Mesendoderm (in vitro differentiated cells): ENCODE measurements around the gene PRKAR1A. TPM values are rescaled to one million over a fixed set of nuclear protein-coding genes. Genes with fewer than 3 reads are reported as not detected.

ENCODE experiments used
- DNase-seq: peaks from one replicate; pipeline ENCODE4 v3.0.0; 2013
- H2AK5ac ChIP-seq: 2 replicates; pipeline ENCODE4 v1.6.1; 2013; ENCODE audit warnings: low read length, inconsistent platforms
- H2BK120ac ChIP-seq: 2 replicates; pipeline ENCODE4 v1.6.1; 2013; ENCODE audit warnings: low read depth, mild to moderate bottlenecking, low read length, moderate library complexity, mixed read lengths
- H2BK15ac ChIP-seq: replicated peaks from 2 replicates; pipeline ENCODE4 v1.6.1; 2013; ENCODE audit warnings: low read depth, mild to moderate bottlenecking, moderate library complexity
- H2BK5ac ChIP-seq: 2 replicates; pipeline ENCODE4 v1.6.1; 2013; ENCODE audit warnings: low read length, inconsistent platforms
- H3K18ac ChIP-seq: 2 replicates; pipeline ENCODE4 v1.6.1; 2013; ENCODE audit warnings: mild to moderate bottlenecking, low read length, mixed read lengths
- H3K23ac ChIP-seq: one replicate; pipeline ENCODE4 v1.6.1; 2013; ENCODE audit warnings: low read length
- H3K27ac ChIP-seq: 2 replicates; pipeline ENCODE4 v1.5.1; 2013; ENCODE audit warnings: low read depth, mild to moderate bottlenecking, inconsistent platforms, low read length, moderate library complexity
- H3K27me3 ChIP-seq: 2 replicates; pipeline ENCODE4 v1.6.1; 2013; ENCODE audit warnings: low read length, control low read depth, mild to moderate bottlenecking, inconsistent platforms; ENCODE audit not compliant: insufficient read depth, poor library complexity
- H3K36me3 ChIP-seq: 2 replicates; pipeline ENCODE4 v1.6.1; 2013; ENCODE audit warnings: low read length, inconsistent platforms; ENCODE audit not compliant: control insufficient read depth, insufficient read depth
- H3K4ac ChIP-seq: one replicate; pipeline ENCODE4 v1.6.1; 2013; ENCODE audit warnings: low read depth, mild to moderate bottlenecking, low read length, moderate library complexity
- H3K4me1 ChIP-seq: 2 replicates; pipeline ENCODE4 v1.6.1; 2013; ENCODE audit warnings: low read depth, low read length, inconsistent platforms; ENCODE audit not compliant: control insufficient read depth
- H3K4me2 ChIP-seq: 2 replicates; pipeline ENCODE4 v1.6.1; 2013; ENCODE audit warnings: low read length
- H3K4me3 ChIP-seq: 2 replicates; pipeline ENCODE4 v1.5.1; 2013; ENCODE audit warnings: mild to moderate bottlenecking, low read length
- H3K56ac ChIP-seq: one replicate; pipeline ENCODE4 v1.6.1; 2013; ENCODE audit warnings: low read length
- H3K79me1 ChIP-seq: 2 replicates; pipeline ENCODE4 v1.6.1; 2013; ENCODE audit warnings: low read length, inconsistent platforms
- H3K79me2 ChIP-seq: 2 replicates; pipeline ENCODE4 v1.6.1; 2013; ENCODE audit warnings: mild to moderate bottlenecking, low read length; ENCODE audit not compliant: control insufficient read depth, insufficient read depth
- H3K9ac ChIP-seq: 2 replicates; pipeline ENCODE4 v1.6.1; 2013; ENCODE audit warnings: low read length, inconsistent platforms
- H4K5ac ChIP-seq: one replicate; pipeline ENCODE4 v1.6.1; 2013; ENCODE audit warnings: low read length
- H4K8ac ChIP-seq: one replicate; pipeline ENCODE4 v1.6.1; 2013; ENCODE audit warnings: low read depth, mild to moderate bottlenecking, control low read depth, low read length, moderate library complexity
- WGBS: extraction: QIAGEN DNeasy Blood & Tissue Kit; methylation state at CpG from one replicate; pipeline ENCODE4 v1.1.7; 2013; ENCODE audit warnings: low lambda C conversion rate, missing lambda C conversion rate; ENCODE audit not compliant: insufficient coverage; ENCODE audit errors: extremely low coverage; 5-methylcytosine and 5-hydroxymethylcytosine counted together
- polyA plus RNA-seq, 2 experiments: library from polyadenylated mRNA; stranded (reverse); fragments of 200-250 nt; gene quantifications; one replicate each; pipeline ENCODE4 v1.2.3, GENCODE V29; 2013

Gene PRKAR1A
- polyA plus RNA-seq (2013, experiment 1 of 2) = 91.6 TPM
- 93.2 TPM for polyA plus RNA-seq (2013, experiment 2 of 2)

DNA sequence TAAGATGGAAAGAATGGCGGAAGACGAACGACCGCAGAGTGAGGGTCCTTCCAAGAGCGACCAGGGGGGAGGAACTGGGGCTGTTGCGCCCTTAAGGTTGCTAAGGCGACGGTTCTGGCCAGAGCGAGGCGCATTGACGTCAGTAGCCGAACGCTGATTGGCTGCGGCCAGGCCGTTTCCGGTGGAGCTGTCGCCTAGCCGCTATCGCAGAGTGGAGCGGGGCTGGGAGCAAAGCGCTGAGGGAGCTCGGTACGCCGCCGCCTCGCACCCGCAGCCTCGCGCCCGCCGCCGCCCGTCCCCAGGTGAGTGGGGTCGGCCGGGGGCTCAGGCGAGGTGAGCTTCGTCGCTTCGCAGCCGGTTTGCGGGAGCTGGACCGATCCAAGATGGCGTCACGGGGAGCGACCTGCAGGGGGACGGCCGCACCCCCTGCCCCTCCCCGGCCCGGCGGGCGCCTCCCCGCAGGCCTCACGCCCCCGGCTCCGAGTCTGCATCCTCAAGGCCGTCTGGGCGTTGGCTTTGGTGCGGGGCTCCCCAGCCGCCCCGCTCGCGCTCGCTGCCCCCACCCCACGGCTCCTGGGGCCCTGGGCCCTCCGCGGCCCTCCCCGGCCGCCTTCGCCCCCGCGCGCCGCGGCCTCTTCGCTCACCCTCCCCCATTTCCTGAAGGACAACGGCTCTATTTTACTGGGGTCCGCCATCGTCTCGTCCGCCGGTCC lies at the start of gene PRKAR1A:
Gene PRKAR1A, plus strand, starts transcription at position 184 of the 713 bp plus-strand sequence. CDS start 2,970 bp downstream, outside the sequence.
- Histone ChIP-seq H2BK120ac (no peak within 1 kb of the TSS), H2AK5ac (no peak within 1 kb of the TSS), H3K79me1 (peaks cover 4% of the 10 kb centered on the region), H2BK15ac (no peak within 1 kb of the TSS), H4K8ac (no peak within 1 kb of the TSS), H3K4me2 (peak within 1 kb of the TSS; percentile 69), H3K4me3 (peak within 1 kb of the TSS; percentile 88), H3K27ac (peak within 1 kb of the TSS; percentile 81), H3K36me3 (peaks cover 1% of the 10 kb centered on the region), H3K4ac (peak within 1 kb of the TSS; percentile 79), H3K56ac (peak within 1 kb of the TSS; percentile 95), H3K79me2 (peaks cover 30% of the 10 kb centered on the region), H3K27me3 (no peaks in the 10 kb centered on the region), H4K5ac (no peak within 1 kb of the TSS), H2BK5ac (peak within 1 kb of the TSS; percentile 77), H3K9ac (peak within 1 kb of the TSS; percentile 93), H3K23ac (no peak within 1 kb of the TSS), H3K4me1 (no peaks in the 10 kb centered on the region), H3K18ac (peak within 1 kb of the TSS; percentile 82)
- WGBS = no CpG with 5 or more reads among the region's 81 CpGs
- peak; percentile 98 for DNase-seq

DNA sequence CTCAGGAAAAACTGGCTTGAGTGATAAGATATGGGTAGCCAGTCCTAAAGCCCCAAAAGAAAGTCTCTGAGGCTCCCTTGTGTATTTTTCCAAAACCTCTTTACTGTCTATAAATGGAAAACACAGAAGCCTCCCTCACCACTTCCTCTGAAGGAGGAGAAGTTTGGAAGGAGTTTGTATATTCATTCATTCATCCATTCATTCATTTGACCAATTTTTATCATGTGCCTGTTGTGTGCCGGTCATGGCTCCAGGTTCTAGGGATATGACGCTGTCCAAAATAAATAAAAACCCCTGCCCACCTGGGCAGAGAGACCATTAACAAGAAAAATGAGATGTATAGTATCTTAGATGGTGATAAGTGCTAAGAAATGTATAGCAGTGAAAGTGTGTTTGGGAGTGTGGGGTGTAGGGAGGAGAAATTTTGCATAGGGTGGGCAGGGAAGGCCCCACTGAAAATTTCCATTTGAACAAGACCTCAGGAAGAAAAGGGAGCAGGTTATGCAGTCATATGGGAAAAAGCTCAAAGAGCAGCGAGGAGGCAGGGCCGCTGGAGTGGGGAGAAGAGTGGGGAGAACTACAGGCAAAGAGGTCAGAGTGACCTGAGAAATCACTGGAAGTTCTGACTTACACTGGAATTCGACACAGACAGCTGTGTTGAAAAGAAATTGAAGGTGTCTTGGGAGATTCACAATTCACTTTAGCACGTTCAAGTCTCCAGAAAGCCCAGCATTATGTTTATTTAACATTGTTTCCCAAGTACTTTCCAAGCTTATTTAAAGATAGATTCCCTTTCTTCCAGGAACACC lies 48.8 kb upstream of the PRKAR1A start:
- no CpG with 5 or more reads among the region's 6 CpGs for WGBS
- no peaks in the 10 kb centered on the region for H3K79me1 ChIP-seq
- H3K27me3 ChIP-seq = no peaks in the 10 kb centered on the region
- no peak overlapping the region for H3K18ac ChIP-seq
- H3K4me1 ChIP-seq = peaks cover 2% of the 10 kb centered on the region
- no peak overlapping the region for H3K4ac ChIP-seq
- no peak overlapping the region for H3K23ac ChIP-seq
- H2BK5ac ChIP-seq = no peak overlapping the region
- H2BK120ac ChIP-seq = no peak overlapping the region
- no peak overlapping the region for H4K5ac ChIP-seq
- no peak for DNase-seq
- no peak overlapping the region for H3K27ac ChIP-seq
- H3K4me2 ChIP-seq = no peak overlapping the region
- H3K79me2 ChIP-seq = no peaks in the 10 kb centered on the region
- H3K56ac ChIP-seq = no peak overlapping the region
- H3K9ac ChIP-seq = no peak overlapping the region
- H2AK5ac ChIP-seq = no peak overlapping the region
- no peak overlapping the region for H3K4me3 ChIP-seq
- H3K36me3 ChIP-seq = no peaks in the 10 kb centered on the region
- H4K8ac ChIP-seq = no peak overlapping the region
- no peak overlapping the region for H2BK15ac ChIP-seq

DNA sequence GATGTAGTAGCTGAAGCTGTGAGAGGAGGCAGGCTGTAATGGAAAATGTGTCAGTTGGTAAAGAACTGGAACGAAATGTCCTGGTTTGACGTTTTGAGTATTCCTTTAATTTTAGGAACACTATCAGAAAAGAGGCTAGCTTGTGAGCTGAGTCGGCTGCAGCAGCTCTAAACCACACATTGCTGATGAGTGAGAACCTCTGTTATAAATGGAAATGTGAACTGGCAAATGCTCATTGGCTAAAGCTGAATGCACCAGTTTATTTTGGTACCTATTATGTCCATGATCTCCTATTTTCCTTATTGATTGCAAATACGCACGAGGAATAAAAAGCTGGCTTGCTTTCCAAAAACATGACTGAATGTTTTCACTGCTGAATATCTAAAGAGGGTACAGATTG lies 43.9 kb upstream of the PRKAR1A start:
- Histone ChIP-seq H3K56ac (no peak overlapping the region), H2BK5ac (no peak overlapping the region), H3K23ac (no peak overlapping the region), H3K4ac (no peak overlapping the region), H3K36me3 (no peaks in the 10 kb centered on the region), H3K4me2 (no peak overlapping the region), H3K79me2 (no peaks in the 10 kb centered on the region), H3K9ac (no peak overlapping the region), H4K8ac (no peak overlapping the region), H3K27ac (no peak overlapping the region), H3K79me1 (no peaks in the 10 kb centered on the region), H2BK15ac (no peak overlapping the region), H3K18ac (no peak overlapping the region), H2AK5ac (no peak overlapping the region), H4K5ac (no peak overlapping the region), H3K4me1 (no peaks in the 10 kb centered on the region), H2BK120ac (no peak overlapping the region), H3K27me3 (no peaks in the 10 kb centered on the region), H3K4me3 (no peak overlapping the region)
- WGBS = no CpG with 5 or more reads among the region's 5 CpGs
- DNase-seq = no peak

DNA sequence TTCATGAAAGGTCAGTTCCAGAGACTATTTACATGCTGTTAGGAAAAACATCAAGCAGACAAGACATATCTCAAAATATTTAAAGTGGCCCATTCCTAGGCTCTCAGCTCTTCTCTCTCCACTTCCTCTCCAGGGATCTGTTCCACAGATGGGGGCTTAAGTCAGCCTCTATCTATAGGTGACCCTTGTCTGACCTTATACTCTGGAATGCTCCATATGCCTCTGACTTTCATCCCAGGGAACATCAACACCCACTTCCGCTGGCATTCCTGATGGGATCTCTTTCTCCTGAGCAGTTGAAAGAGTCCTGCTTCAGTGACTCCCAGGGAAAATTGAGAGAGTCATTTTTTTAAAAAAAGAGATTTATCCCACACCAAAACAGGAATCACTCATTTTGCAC lies 43.4 kb upstream of the PRKAR1A start:
- H2AK5ac ChIP-seq = no peak overlapping the region
- H3K4me2 ChIP-seq = no peak overlapping the region
- no peak overlapping the region for H3K23ac ChIP-seq
- H2BK5ac ChIP-seq = no peak overlapping the region
- H3K9ac ChIP-seq = no peak overlapping the region
- no peak overlapping the region for H3K4me3 ChIP-seq
- H4K8ac ChIP-seq = no peak overlapping the region
- H3K4me1 ChIP-seq = no peaks in the 10 kb centered on the region
- H3K79me2 ChIP-seq = no peaks in the 10 kb centered on the region
- no CpG with 5 or more reads among the region's 1 CpG for WGBS
- H3K36me3 ChIP-seq = no peaks in the 10 kb centered on the region
- H2BK15ac ChIP-seq = no peak overlapping the region
- H3K4ac ChIP-seq = no peak overlapping the region
- no peak overlapping the region for H3K56ac ChIP-seq
- H3K27ac ChIP-seq = no peak overlapping the region
- no peaks in the 10 kb centered on the region for H3K27me3 ChIP-seq
- no peak overlapping the region for H2BK120ac ChIP-seq
- H3K18ac ChIP-seq = no peak overlapping the region
- H3K79me1 ChIP-seq = no peaks in the 10 kb centered on the region
- DNase-seq = peak; percentile 55
- no peak overlapping the region for H4K5ac ChIP-seq

DNA sequence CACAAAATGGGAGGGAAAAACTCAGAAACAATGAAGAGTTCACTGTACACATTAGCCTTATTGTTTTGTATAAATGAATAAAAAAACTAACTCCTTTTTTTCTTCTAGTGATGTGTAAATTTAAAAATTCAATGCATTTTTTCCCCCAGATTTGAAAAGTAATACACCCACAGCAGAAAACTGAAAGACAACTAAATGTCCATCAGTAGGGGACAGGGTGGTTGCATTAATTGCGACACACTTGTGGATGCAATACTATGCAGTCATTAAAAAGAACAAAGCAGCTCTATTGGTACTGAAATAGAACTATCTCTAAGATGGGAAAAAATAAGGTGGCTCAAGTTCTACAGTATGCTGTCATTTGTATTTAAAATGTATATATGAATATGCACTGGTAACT lies 41.3 kb upstream of the PRKAR1A start:
- WGBS = no CpG with 5 or more reads among the region's 1 CpG

More for the DNA sequence above, 41.3 kb upstream of the PRKAR1A start:
- Histone ChIP-seq H3K56ac (no peak overlapping the region), H3K4me1 (no peaks in the 10 kb centered on the region), H2BK120ac (no peak overlapping the region), H2BK5ac (no peak overlapping the region), H3K18ac (no peak overlapping the region), H4K5ac (no peak overlapping the region), H3K9ac (no peak overlapping the region), H3K4me2 (no peak overlapping the region), H3K4ac (no peak overlapping the region), H3K23ac (no peak overlapping the region), H4K8ac (no peak overlapping the region), H3K27me3 (no peaks in the 10 kb centered on the region), H3K27ac (no peak overlapping the region), H3K4me3 (no peak overlapping the region), H3K79me1 (no peaks in the 10 kb centered on the region), H2BK15ac (no peak overlapping the region), H2AK5ac (no peak overlapping the region), H3K79me2 (no peaks in the 10 kb centered on the region), H3K36me3 (no peaks in the 10 kb centered on the region)
- no peak for DNase-seq
